AG20443 (cell line): Measurements from ENCODE around the gene TCF12.
"Not testable (repeated sequence)": the region's sequence is repeated elsewhere in the genome, so short reads cannot be mapped to it uniquely, and the experiment has no call there.

Experiments used
- DNase-seq: peaks from one replicate; pipeline ENCODE4 v3.0.0; 2012; ENCODE audit warnings: low spot score, mixed read lengths

TCF12 gene

GRCh38 chr15:56978898-56979662 is 60.6 kb downstream of the TCF12 start:
- DNase-seq: no peak

- no peak for DNase-seq
These were observed 62.0 kb downstream of the TCF12 start for GRCh38 chr15:56980473-56980872.

GRCh38 chr15:56981160-56981559 is 62.7 kb downstream of the TCF12 start:
- DNase-seq: no peak

- no peak for DNase-seq
These were observed 64.5 kb downstream of the TCF12 start for GRCh38 chr15:56982987-56983386.

GRCh38 chr15:56984681-56985481 is 66.4 kb downstream of the TCF12 start:
- DNase-seq: peak; percentile 14

GRCh38 chr15:56985856-56986255 is 67.4 kb downstream of the TCF12 start:
- DNase-seq: no peak

GRCh38 chr15:56987286-56987685 is 68.8 kb downstream of the TCF12 start:
- no peak for DNase-seq

GRCh38 chr15:56988219-56988618 is 69.8 kb downstream of the TCF12 start:
- DNase-seq: no peak

- DNase-seq: no peak
These were observed 71.0 kb downstream of the TCF12 start for GRCh38 chr15:56989411-56989924.

- DNase-seq: no peak
These were observed 72.6 kb downstream of the TCF12 start for GRCh38 chr15:56991017-56991416.

GRCh38 chr15:56992725-56993124 is 74.3 kb downstream of the TCF12 start:
- no peak for DNase-seq

GRCh38 chr15:56994280-56994679 is 75.8 kb downstream of the TCF12 start:
- no peak for DNase-seq

- DNase-seq: no peak
These were observed 77.6 kb downstream of the TCF12 start for GRCh38 chr15:56996093-56996492.

GRCh38 chr15:56996746-56997470 is 78.5 kb downstream of the TCF12 start:
- DNase-seq: no peak

GRCh38 chr15:57003418-57003817 is 85.0 kb downstream of the TCF12 start:
- peak; percentile 36 for DNase-seq

- no peak for DNase-seq
These were observed 86.8 kb downstream of the TCF12 start for GRCh38 chr15:57005244-57005643.

- not testable (repeated sequence) for DNase-seq
These were observed 89.4 kb downstream of the TCF12 start for GRCh38 chr15:57007797-57008196.

- no peak for DNase-seq
These were observed 92.3 kb downstream of the TCF12 start for GRCh38 chr15:57010724-57011123.

GRCh38 chr15:57012556-57012955 is 94.1 kb downstream of the TCF12 start:
- DNase-seq: no peak

GRCh38 chr15:57014896-57015295 is 96.5 kb downstream of the TCF12 start:
- not testable (repeated sequence) for DNase-seq

GRCh38 chr15:57015360-57015759 is 96.9 kb downstream of the TCF12 start:
- DNase-seq: no peak

- DNase-seq: no peak
These were observed 97.5 kb downstream of the TCF12 start for GRCh38 chr15:57015897-57016296.
